ENCODE measurements around the gene ZNF518A.
A peak's percentile ranks its signal among the peaks of the same experiment; 100 is the strongest.

Gene ZNF518A, protein sequence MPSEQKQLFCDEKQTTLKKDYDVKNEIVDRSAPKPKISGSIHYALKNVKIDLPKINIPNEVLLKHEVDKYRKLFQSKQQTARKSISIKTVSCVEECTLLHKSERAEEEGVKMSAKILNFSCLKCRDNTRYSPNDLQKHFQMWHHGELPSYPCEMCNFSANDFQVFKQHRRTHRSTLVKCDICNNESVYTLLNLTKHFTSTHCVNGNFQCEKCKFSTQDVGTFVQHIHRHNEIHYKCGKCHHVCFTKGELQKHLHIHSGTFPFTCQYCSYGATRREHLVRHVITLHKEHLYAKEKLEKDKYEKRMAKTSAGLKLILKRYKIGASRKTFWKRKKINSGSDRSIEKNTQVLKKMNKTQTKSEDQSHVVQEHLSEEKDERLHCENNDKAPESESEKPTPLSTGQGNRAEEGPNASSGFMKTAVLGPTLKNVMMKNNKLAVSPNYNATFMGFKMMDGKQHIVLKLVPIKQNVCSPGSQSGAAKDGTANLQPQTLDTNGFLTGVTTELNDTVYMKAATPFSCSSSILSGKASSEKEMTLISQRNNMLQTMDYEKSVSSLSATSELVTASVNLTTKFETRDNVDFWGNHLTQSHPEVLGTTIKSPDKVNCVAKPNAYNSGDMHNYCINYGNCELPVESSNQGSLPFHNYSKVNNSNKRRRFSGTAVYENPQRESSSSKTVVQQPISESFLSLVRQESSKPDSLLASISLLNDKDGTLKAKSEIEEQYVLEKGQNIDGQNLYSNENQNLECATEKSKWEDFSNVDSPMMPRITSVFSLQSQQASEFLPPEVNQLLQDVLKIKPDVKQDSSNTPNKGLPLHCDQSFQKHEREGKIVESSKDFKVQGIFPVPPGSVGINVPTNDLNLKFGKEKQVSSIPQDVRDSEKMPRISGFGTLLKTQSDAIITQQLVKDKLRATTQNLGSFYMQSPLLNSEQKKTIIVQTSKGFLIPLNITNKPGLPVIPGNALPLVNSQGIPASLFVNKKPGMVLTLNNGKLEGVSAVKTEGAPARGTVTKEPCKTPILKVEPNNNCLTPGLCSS (N-terminal part only)

DNA sequence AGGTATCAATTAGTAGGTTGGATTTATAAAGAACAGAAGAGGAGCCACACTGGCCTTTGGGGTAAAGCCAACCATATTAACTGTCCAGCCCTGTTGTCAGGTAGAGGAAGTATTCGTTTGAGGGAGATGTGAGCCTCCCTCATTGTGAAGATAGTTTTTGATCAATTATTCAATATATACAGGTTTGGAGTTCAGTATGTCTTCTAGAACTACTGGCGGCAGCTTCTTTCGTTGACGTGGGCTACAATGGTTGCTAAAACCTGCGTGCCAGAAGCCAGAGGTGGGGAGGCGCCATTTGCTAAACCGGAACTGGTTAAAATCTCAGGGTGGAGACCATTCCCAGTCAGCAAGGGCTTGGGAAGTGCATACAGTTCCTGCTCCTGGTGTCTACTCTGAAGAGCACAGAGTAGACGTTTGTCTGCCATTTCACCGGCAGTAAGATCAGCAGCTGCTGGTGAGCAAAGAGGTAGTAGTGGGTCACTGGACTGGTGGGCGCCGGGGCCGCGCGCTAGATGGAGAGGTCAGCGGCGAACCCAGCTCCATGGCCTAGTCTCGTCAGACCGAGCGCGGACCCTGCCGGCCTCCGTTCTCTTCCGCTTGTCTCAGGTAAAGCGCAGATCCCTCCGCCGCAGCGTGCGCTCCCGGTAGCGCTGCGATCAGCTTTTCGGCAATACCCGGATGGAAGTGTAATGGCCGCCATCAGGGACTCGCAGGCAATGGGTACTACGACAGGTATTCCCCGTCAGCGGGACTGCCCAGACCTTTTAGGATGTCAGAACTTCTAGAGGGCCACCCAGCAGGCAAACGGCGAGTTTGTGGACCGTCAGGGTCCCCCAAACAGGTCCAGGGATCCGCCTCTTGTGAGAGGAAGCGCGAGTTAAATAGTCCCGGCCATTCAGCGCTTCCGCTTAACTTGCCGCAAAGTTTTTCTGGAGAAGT is at the start of gene ZNF518A:
Gene ZNF518A (plus strand): TSS at position 911 of the 939 bp plus-strand sequence. CDS start 26,026 bp downstream, outside the sequence.
- peak; percentile 75 to 80 (median 79) for DNase-seq (ENCODE audit: low read depth in 3 of 3)

DNA sequence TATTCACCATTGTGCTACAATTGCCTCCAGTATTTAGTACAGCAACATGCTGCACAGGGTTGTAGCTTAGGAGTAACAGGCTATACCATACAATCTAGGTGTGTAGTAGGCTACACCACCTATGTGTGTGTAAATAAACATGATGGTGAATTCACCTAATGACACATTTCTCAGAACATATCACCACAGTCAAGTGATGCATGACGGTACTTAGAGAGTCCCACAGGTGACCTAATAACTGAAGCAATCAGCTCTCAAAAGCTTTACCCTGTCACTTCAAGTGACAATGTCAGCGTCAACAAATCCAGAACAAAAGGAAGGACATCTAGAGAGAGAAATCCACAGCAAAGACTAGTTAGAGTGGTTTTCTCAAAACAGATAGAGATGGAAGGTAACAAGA is 47.9 kb upstream of the ZNF518A start:
- no peak for DNase-seq (ENCODE audit: low read depth in 3 of 3)

DNA sequence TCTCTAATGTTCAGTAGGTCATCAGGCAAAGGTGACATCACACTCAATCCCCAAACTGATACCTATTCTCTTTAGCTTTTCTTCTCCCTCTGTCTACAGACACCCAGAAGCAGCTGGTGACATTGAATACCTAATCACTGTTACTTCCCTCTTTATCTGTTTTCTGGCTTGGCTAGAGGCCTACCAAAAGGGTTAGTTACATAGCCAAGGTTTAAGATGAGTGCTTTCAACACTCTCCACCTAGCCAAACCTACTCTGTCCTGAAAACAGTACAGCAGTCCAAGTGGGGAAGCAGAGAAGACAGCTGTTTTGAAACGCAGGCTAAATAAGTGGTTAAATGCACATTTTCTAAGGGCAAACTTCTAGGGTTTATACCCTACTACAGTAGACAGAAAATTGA is 47.3 kb upstream of the ZNF518A start:
- DNase-seq (ENCODE audit: low read depth in 3 of 3): no peak

DNA sequence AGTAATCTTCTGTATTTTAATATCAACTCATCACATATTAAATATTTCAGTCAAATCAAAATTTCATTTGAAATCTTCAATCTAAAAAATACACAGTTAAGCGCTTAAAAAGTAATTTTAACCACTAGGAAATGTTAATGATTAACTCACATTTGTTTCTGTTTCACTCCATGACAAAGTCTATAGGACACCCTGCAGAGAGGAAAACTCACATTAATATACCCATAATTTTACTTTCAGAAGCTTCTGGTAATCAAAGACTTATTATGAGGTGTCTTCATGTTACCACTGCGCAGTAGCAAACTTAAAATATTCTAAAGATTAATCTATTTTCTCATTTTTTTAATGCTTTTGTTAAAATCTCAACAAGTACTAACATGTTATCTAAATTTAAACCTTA is 41.0 kb upstream of the ZNF518A start:
- DNase-seq (ENCODE audit: low read depth in 3 of 3): no peak

DNA sequence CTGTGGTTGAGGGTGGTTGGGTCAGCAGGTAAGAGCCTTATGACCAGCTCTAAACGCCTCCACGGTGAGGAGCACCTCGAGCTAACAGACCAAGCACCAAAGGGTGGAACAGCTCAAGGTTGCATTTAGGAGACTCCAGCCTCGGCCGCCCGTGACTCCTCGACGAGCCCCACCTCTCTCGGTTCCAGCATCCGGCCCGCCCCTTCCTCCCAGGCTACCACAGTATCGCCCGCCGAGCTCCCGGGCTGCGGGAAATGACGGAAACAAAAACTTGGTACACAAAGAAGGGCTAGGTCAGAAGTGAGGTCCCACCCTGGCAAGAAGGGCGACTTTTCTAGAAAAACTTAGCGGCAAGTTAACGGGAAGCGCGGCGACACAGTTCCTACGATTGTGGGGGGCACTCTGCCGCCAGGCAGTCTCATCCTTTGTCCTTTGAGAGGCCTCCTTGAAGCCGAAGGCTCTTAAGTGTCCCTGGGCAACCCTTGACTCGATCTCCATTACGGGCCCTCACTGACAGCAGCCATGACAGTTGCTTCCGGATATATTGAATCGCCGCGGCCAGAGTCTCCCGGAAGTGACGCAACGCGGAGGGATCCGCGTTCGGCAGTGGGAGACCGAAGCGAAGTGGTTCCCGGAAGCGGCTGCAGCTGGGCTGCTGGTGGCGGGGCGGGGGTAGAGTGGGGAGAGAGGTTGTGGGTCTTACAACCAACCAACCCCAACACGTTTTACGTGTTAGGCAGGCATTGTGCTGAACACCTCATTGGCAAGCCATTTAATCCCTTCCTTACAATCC is 40.2 kb upstream of the ZNF518A start:
- DNase-seq (ENCODE audit: low read depth in 3 of 3): peak; percentile 81 to 91 (median 82)

DNA sequence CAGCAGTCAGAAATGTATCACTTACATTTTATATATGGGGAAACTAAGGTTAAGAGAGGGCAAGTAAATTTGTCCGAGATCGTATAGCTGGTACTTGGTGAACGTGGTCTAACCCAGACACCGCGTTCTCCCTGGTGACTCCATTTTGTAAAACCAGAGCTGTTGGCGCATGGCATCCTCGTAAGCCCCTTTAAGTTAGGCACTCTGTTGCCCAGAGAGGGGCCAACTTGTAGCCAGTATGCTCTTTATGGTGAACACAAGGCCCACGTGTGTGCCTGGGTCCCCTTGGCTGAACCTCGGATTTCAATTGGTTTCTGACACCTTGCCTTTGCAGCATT is 39.7 kb upstream of the ZNF518A start:
- DNase-seq (ENCODE audit: low read depth in 3 of 3): no peak

DNA sequence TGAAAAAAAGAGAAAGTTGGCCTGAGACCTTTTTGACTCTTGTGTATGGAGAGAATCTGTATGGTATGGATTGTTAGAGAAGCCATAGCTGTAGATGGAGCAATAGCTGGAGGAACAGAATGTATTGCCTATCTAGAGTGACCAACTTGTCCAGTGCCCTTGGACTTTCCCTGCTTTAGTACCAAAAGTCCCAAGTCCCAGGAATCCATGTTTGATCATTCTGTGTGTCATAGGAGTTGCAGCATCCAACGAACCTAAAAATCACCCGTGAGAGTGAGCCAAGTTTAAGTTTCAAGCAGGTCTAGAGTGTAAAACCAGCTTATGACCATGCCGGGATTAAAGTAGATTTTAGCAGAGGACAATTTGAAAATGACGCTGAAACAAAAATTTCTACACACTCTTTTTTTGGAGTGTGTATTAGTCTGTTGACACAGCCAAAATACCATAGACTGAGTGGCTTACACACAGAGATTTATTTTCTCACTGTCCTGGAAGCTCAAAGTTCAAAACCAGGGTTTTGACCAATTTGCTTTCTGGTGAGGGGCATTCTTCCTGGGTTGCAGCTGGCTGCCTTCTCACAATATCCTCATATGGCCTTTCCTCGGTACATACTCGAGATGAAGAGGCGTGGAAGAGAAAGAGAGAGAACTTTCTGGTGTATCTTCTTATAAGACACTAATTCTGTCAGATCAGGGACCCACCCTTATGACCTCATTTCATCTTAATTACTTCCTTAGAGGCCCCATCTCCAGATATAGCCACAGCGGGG is 36.9 kb upstream of the ZNF518A start:
- DNase-seq (ENCODE audit: low read depth in 3 of 3): no peak

DNA sequence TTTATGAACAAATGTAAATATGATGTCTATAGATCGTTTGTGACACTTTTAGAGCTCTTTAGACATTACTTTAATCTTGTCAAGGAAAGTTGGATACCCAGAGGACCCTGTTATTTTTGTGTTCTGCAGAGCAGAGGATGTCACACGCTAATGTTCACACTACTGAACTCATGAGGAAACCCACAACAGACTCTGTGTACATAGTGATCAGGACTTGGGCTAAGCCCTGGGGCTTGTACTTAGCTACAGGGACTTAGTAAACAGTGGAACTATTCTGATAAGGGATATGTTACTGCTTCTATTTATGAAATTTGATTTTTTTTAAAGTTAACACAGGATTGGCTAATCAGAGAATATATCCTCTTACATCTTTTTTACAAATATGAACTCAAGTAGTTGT is 36.1 kb upstream of the ZNF518A start:
- DNase-seq (ENCODE audit: low read depth in 3 of 3): no peak

DNA sequence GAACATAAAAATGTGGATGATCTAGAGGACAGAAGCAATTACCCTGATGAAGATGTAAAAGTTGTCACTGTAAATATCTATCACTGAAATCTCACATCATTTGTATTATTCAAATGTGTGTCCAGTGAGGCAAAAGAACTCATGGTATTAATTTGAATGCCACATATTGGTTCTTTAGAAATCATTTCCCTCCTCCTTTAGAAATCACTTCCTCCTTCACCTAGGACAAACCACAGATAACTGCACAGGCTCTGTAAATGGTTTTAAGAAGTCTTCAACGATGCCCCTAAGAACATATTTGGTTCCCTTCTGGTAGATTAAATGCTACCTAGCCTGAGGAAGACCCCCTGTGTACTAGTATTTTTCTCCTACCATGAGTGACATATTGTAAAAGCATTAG is 33.1 kb upstream of the ZNF518A start:
- no peak for DNase-seq (ENCODE audit: low read depth in 3 of 3)

DNA sequence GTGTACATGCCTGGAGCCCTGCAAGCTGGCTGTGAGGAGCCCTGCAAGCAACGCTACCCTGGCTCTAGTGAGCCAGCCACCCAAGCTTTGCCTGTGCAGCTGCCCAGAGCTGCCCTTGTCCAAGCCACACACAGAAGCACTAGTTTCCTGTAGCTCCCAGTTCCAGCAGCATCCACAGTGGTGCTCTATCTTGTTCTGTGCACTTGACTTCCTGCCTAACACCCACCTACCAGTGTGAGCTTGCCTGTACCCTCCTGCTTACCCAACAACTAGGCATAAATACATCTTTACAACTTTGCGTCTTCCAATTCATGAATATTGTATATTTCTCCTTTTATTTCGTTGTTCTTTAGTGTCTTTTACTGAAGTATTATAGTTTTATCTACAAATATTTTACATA is 32.2 kb upstream of the ZNF518A start:
- no peak for DNase-seq (ENCODE audit: low read depth in 3 of 3)

DNA sequence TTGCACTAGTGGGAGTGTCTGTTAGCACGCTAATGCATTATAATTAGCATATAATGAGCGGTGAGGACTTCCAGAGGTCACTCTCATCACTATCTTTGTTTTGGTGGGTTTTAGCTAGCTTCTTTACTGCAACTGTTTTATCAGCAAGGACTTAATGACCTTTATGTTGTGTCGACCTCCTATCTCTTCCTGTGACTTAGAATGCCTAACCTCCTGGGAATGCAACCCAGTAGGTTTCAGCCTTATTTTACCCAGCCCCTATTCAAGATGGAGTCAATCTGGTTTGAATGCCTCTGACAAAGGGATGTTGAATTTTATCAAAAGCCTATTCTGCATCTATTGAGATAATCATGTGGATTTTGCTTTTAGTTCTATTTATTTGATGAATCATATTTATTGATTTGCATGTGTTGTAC is 22.5 kb upstream of the ZNF518A start:
- DNase-seq (ENCODE audit: low read depth in 3 of 3): no peak

DNA sequence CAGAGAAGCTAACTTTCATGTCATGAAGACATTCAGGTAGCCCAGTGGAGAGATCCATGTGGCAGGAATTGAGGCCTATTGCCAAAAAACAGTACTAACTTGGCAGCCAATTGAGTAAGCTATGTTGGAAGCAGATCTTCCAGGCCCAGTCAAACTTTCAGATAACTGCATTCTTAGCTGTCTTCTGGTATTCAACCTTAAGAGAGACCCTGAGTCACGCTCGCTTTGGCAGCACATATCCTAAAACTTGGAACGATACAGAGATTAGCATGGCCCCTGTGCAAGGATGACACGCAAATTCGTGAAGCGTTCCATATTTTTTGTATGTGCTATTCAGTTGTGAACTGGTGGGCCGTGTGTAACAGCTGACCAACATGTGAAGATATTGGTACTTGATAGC is 17.6 kb upstream of the ZNF518A start:
- DNase-seq (ENCODE audit: low read depth in 3 of 3): no peak

DNA sequence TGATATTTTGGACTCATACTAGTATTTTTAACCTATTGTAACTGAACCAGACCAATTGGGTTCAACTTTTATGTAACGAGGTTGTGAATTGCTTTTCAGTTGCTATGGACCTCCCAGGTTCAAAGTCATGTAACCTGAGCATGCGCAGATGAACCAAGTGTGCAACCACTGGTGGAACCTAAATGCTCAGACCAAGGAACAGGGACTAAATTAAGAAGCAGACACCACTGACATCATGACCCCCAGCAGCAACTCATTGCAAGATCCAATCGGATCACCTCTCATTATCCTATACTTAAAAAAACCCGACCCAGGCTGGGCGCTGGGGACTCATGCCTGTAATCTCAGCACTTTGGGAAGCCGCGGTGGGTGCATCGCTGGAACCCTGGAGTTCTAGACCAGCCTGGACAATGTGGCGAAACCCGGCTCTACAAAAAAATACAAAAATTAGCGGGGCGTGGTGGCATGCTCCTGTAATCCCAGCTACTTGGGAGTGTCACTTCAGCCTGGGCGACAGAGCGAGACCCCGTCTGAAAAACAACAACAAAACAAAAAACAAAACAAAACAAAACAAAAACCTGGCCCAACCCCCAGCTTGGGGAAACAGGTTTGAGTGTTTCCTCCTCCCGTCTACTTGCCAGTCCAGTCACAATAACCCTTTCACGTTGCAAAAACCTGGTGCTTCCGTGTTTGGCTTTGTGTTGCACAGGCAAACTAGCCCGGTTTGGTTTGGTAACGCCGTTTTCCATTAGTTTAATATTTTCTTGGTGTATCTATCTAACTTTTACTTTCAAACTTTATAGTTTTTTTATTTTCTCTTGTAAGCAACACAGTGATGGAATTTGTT is 11.3 kb upstream of the ZNF518A start:
- no peak for DNase-seq (ENCODE audit: low read depth in 3 of 3)

DNA sequence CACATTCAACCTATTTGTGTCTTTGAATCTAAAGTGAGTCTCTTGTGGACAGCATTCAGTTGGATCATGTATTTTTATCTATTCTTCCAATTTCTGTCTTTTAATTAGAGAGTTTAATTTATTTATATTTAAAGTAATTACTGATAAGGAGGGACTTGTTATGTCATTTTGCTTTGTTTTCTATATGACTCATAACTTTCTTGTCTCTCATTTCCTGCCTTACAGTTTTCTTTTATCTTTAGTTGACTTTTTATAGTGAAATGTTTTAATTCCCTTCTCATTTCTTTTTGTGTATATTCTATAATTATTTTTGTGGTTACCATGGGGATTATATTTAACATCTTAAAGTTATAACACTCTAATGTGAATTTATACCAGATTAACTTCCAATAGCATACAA is 7.3 kb upstream of the ZNF518A start:
- DNase-seq (ENCODE audit: low read depth in 3 of 3): no peak

DNA sequence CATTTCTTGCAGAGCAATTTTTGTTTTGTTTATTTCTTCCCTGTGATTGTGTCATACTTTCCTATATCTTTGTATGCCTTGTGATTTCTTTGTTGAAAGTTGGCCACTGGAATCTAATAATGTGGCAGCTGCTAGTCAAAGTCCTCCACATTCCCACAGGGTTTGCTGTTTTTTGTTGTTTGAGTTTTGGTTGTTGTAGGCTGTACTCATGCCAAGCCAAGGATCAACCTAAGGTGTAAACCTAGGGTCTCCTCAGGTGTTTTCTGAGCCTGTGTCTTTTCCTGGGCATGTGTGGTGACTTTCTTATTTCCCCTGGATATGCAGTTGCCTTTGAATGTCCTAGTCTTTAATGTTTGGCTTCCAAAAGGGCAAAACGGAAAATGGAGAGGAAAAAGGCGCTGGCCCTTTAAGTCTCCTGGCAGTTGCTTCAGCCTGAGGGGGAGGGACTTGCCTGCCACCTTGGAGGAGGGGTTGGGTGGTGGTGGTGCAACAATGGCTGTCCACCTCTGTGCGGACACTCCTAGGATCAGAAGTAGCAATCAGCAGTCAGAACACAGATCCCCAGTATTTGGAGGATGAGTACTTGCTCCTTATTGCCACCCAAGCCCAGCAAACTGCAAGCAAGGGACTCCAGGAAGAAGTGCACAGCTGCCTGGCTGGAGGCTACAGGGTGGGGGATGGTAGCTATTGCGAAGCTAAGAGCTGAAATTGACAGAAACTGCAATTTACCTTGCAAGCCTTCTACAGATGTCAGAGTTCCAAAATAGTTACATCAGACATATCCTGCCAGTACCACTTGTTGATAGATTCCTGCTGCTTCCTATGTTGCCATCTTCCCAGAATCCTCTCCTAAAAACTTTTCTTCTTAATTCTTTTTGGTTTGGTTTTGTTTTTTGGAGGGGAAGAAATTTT is 5.6 kb upstream of the ZNF518A start:
- no peak for DNase-seq (ENCODE audit: low read depth in 3 of 3)

DNA sequence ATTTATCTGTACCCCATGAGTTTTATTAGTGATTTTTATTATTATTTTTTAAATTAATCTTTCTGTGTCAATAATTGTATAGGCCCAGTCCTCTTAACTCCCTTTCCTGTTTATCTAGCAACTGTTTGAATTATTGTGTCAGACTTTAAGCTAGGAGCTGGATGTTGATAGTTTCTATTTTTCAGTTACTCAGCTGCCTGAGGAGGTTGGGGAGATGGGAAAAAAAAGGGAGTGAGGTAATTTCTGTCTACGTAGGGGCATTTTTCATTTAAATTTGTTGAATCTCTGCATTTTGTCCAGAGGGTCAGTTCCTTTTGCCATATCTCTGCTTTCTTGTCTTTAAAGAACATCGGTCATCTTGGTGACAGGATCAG is 5.0 kb upstream of the ZNF518A start:
- DNase-seq (ENCODE audit: low read depth in 3 of 3): no peak

DNA sequence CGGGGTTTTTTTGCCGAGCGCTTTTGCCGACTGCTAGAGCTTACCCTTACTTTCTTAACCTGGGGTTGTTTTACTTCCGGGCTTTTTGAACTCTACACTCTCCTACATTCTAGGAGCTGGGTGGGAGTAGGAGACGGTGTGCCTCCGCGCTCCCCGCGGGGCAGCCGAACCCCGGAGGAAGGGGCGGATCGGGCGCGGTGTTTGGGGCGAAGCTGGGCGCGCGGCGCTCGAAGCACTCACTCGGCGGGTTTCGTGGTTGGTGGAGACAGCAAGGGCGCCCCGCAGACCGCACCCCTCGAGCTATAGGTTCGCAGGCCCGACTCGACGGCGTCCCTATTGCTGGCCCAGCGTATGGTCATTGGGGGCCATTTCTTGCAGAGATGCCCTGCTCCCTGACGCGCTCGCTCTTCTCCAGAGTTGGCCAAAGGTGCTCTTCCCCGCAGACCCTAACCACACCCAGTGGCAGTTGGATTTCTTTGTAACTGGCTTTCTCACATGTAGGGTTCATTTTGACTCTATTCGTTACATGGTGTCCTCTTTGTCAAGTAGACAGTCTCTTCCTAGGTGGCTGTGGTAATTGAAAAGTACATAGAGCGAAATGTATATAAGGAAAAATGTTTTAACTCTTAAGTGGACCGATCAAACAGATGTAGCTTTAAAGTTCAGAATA is 364 bp downstream of the ZNF518A start:
- peak; percentile 46 to 66 (median 59) for DNase-seq (ENCODE audit: low read depth in 3 of 3)
